DOHH2 (cell line): Measurements from ENCODE around the gene GRIP2.
"Not testable (repeated sequence)": the region's sequence is repeated elsewhere in the genome, so short reads cannot be mapped to it uniquely, and the experiment has no call there.

Experiments
- H3F3A ChIP-seq: fragments of 200-600 bp; sonication (generic), shearing (Covaris generic); 2 replicates; pipeline ENCODE4 v1.6.0; 2016; ENCODE audit warnings: antibody characterized with exemption, mild to moderate bottlenecking; ENCODE audit not compliant: control insufficient read depth, insufficient read depth
- H3K27ac ChIP-seq: fragments of 200-600 bp; sonication (generic); 2 replicates; pipeline ENCODE4 v1.5.1; 2014; ENCODE audit warnings: low read depth, mild to moderate bottlenecking, low read length, moderate library complexity
- H3K27me3 ChIP-seq: fragments of 200-600 bp; sonication (generic); 2 replicates; pipeline ENCODE4 v1.6.1; 2014; ENCODE audit warnings: mild to moderate bottlenecking, low read length, mixed read lengths; ENCODE audit not compliant: control insufficient read depth
- H3K36me3 ChIP-seq: fragments of 200-600 bp; sonication (generic); 2 replicates; pipeline ENCODE4 v1.6.1; 2014; ENCODE audit warnings: mild to moderate bottlenecking, low read length, moderate library complexity, mixed read lengths; ENCODE audit not compliant: control insufficient read depth
- H3K4me1 ChIP-seq: fragments of 200-600 bp; sonication (generic); 2 replicates; pipeline ENCODE4 v1.6.1; 2014; ENCODE audit warnings: mild to moderate bottlenecking, low read length, mixed read lengths; ENCODE audit not compliant: control insufficient read depth
- H3K4me2 ChIP-seq: fragments of 200-600 bp; sonication (generic); 2 replicates; pipeline ENCODE4 v1.6.0; 2014; ENCODE audit warnings: mild to moderate bottlenecking, low read length, moderate library complexity
- H3K4me3 ChIP-seq: fragments of 200-600 bp; sonication (generic); 2 replicates; pipeline ENCODE4 v1.5.1; 2014; ENCODE audit warnings: mild to moderate bottlenecking, low read length, mixed read lengths
- H3K79me2 ChIP-seq: fragments of 200-600 bp; sonication (generic); 2 replicates; pipeline ENCODE4 v1.6.1; 2014; ENCODE audit warnings: mild to moderate bottlenecking, low read length, mixed read lengths; ENCODE audit not compliant: control insufficient read depth
- H3K9me2 ChIP-seq: fragments of 200-600 bp; sonication (generic); replicated peaks from 2 replicates; pipeline ENCODE4 v1.6.1; 2014; ENCODE audit warnings: mild to moderate bottlenecking, low read length, mixed read lengths; ENCODE audit not compliant: control insufficient read depth
- H3K9me3 ChIP-seq: fragments of 200-600 bp; sonication (generic); 2 replicates; pipeline ENCODE4 v1.6.1; 2014; ENCODE audit warnings: antibody characterized with exemption, low read length, mixed read lengths; ENCODE audit not compliant: control insufficient read depth, insufficient read depth
- H4K20me1 ChIP-seq: fragments of 200-600 bp; sonication (generic); 2 replicates; pipeline ENCODE4 v1.6.0; 2014; ENCODE audit warnings: low read depth, mild to moderate bottlenecking, antibody characterized with exemption, low read length, moderate library complexity; ENCODE audit not compliant: control insufficient read depth, insufficient read depth
- EZH2phosphoT487 ChIP-seq: fragments of 200-600 bp; sonication (generic); IDR thresholded peaks from 2 replicates; pipeline ENCODE4 v1.6.1; 2017; ENCODE audit warnings: borderline replicate concordance, mild to moderate bottlenecking, antibody characterized with exemption, low read length, moderate library complexity, mixed read lengths
- TF ChIP-seq, protein P1 (sequence below): fragments of 200-600 bp; sonication (generic); IDR thresholded peaks from one replicate; pipeline ENCODE4 v1.5.1; 2014; ENCODE audit warnings: antibody characterized with exemption, mild to moderate bottlenecking, low read depth, low read length; ENCODE audit not compliant: poor library complexity, severe bottlenecking

The GRIP2 gene

GRCh38 chr3:14516738-14517345 lies 23.3 kb downstream of the GRIP2 start:
- H3K36me3 ChIP-seq, result no peaks in the 10 kb centered on the region
- H3K4me1 ChIP-seq, result no peaks in the 10 kb centered on the region
- H3K27me3 ChIP-seq, result no peaks in the 10 kb centered on the region
- no peaks in the 10 kb centered on the region for H3K79me2 ChIP-seq
- H3K4me3 ChIP-seq, result no peak overlapping the region
- no peak overlapping the region for H3K4me2 ChIP-seq
- H3K9me3 ChIP-seq, result no peaks in the 10 kb centered on the region
- TF ChIP-seq, protein P1, sequence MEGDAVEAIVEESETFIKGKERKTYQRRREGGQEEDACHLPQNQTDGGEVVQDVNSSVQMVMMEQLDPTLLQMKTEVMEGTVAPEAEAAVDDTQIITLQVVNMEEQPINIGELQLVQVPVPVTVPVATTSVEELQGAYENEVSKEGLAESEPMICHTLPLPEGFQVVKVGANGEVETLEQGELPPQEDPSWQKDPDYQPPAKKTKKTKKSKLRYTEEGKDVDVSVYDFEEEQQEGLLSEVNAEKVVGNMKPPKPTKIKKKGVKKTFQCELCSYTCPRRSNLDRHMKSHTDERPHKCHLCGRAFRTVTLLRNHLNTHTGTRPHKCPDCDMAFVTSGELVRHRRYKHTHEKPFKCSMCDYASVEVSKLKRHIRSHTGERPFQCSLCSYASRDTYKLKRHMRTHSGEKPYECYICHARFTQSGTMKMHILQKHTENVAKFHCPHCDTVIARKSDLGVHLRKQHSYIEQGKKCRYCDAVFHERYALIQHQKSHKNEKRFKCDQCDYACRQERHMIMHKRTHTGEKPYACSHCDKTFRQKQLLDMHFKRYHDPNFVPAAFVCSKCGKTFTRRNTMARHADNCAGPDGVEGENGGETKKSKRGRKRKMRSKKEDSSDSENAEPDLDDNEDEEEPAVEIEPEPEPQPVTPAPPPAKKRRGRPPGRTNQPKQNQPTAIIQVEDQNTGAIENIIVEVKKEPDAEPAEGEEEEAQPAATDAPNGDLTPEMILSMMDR, result no peak
- no peak for TF ChIP-seq EZH2phosphoT487
- no peak overlapping the region for H3K27ac ChIP-seq
- no peaks in the 10 kb centered on the region for H3F3A ChIP-seq
- H4K20me1 ChIP-seq, result no peaks in the 10 kb centered on the region
- H3K9me2 ChIP-seq, result no peaks in the 10 kb centered on the region

DNA sequence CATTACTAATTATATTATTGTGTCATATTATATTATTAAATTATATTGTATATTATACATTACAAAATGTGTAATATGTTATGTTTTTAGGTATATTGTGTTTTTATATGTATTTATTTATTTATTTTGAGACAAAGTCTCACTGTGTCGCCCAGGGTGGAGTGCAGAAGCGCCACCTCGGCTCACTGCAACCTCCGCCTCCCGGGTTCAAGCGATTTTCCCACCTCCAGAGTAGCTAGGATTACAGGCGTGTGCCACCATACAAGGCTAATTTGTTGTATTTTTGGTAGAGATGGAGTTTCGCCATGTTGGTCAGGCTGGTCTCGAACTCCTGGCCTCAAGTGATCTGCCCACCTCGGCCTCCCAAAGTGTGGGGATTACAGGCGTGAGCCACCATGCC lies 24.6 kb downstream of the GRIP2 start:
- not testable (repeated sequence) for H4K20me1 ChIP-seq, H3K36me3 ChIP-seq, H3K79me2 ChIP-seq, H3K9me3 ChIP-seq, H3F3A ChIP-seq, H3K4me2 ChIP-seq, H3K27ac ChIP-seq, H3K9me2 ChIP-seq, H3K4me3 ChIP-seq, H3K27me3 ChIP-seq, H3K4me1 ChIP-seq

- H3K79me2 ChIP-seq, result no peaks in the 10 kb centered on the region
- no peaks in the 10 kb centered on the region for H3K36me3 ChIP-seq
- no peak overlapping the region for H3K4me2 ChIP-seq
- no peaks in the 10 kb centered on the region for H3K9me2 ChIP-seq
- H3K4me1 ChIP-seq, result no peaks in the 10 kb centered on the region
- TF ChIP-seq, protein P1, result no peak
- no peak for TF ChIP-seq EZH2phosphoT487
- H3F3A ChIP-seq, result no peaks in the 10 kb centered on the region
- H3K4me3 ChIP-seq, result no peak overlapping the region
- H3K27me3 ChIP-seq, result no peaks in the 10 kb centered on the region
- no peaks in the 10 kb centered on the region for H4K20me1 ChIP-seq
- H3K27ac ChIP-seq, result no peak overlapping the region
- H3K9me3 ChIP-seq, result no peaks in the 10 kb centered on the region
These were observed 25.8 kb downstream of the GRIP2 start for GRCh38 chr3:14514323-14514720.

DNA sequence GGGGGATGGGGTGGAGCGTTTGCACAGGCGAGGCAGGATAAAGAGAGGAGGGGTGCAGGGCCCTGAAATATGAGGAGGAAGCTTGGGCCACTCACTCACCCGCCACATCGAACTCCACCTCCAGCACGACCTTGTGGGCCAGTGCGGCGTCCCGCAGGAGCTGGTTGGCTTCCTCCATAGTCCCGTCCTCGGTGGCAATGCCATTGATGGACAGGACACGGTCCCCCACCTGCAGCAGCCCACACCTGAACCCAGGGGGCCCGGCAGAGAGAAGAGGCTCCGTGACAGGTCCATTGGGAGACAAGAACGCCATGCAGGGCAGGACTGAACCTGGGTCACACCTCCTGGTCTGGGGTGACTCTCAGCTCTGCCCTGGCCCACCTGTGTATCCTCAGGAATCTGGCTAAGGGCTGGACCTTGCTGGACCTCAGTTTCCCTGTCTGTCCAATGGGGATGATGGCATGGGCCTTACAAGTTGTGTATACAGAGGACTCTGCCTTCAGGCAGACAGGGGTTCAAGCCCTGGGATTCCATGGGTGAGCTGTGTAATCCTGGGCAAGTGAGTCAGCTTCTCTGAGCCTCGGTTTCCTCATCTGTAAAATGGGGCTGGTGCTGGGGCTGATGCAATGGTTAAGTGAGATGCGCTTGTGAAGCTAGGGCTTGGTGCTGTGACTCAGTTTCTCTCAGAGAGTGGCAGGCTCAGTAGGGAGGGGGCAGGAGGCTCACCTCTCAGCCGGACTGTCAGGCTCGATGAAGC lies 26.4 kb downstream of the GRIP2 start:
- Histone ChIP-seq H3K4me3 (no peak overlapping the region), H3K27ac (no peak overlapping the region), H3K4me2 (no peak overlapping the region), H3K27me3 (no peaks in the 10 kb centered on the region), H3K79me2 (no peaks in the 10 kb centered on the region), H3F3A (no peaks in the 10 kb centered on the region), H3K4me1 (no peaks in the 10 kb centered on the region), H4K20me1 (no peaks in the 10 kb centered on the region), H3K36me3 (no peaks in the 10 kb centered on the region), H3K9me2 (no peaks in the 10 kb centered on the region), H3K9me3 (no peaks in the 10 kb centered on the region)
- TF ChIP-seq, protein P1, result no peak
- no peak for TF ChIP-seq EZH2phosphoT487
